HG03097 (cell line): Measurements from ENCODE around the gene AGO3.
A peak's percentile ranks its signal among the peaks of the same experiment; 100 is the strongest.
"Not testable (repeated sequence)": the region's sequence is repeated elsewhere in the genome, so short reads cannot be mapped to it uniquely, and the experiment has no call there.

Experiments
- ATAC-seq: cut with Tn5 transposase; IDR thresholded peaks from one replicate; pipeline ENCODE4 v1.9.1; 2021; ENCODE audit not compliant: unreplicated experiment, low FRiP score

AGO3 gene

GRCh38 chr1:35988237-35988636 is 57.3 kb downstream of the AGO3 start:
- ATAC-seq, result no peak

- ATAC-seq, result no peak
Measured at GRCh38 chr1:36006941-36007500, 76.1 kb downstream of the AGO3 start.

GRCh38 chr1:36007741-36008140 is 76.8 kb downstream of the AGO3 start:
- ATAC-seq, result no peak

- no peak for ATAC-seq
Measured at GRCh38 chr1:36008546-36009197, 77.8 kb downstream of the AGO3 start.

GRCh38 chr1:36014722-36015220 is 83.9 kb downstream of the AGO3 start:
- no peak for ATAC-seq

- no peak for ATAC-seq
Measured at GRCh38 chr1:36016686-36017085, 85.8 kb downstream of the AGO3 start.

- peak; percentile 75 for ATAC-seq
Measured at GRCh38 chr1:36023098-36023769, 92.3 kb downstream of the AGO3 start.

GRCh38 chr1:36024024-36024423 is 93.1 kb downstream of the AGO3 start:
- ATAC-seq, result not testable (repeated sequence)

GRCh38 chr1:36024847-36025246 is 93.9 kb downstream of the AGO3 start:
- no peak for ATAC-seq

- no peak for ATAC-seq
Measured at GRCh38 chr1:36027766-36028165, 96.9 kb downstream of the AGO3 start.

- no peak for ATAC-seq
Measured at GRCh38 chr1:36031441-36031840, 100.5 kb downstream of the AGO3 start.

- no peak for ATAC-seq
Measured at GRCh38 chr1:36034692-36035091, 103.8 kb downstream of the AGO3 start.

- ATAC-seq, result no peak
Measured at GRCh38 chr1:36035154-36035553, 104.2 kb downstream of the AGO3 start.

GRCh38 chr1:36040238-36040637 is 109.3 kb downstream of the AGO3 start:
- ATAC-seq, result no peak

GRCh38 chr1:36051821-36052220 is 120.9 kb downstream of the AGO3 start:
- no peak for ATAC-seq

GRCh38 chr1:36053978-36054377 is 123.1 kb downstream of the AGO3 start:
- no peak for ATAC-seq

- no peak for ATAC-seq
Measured at GRCh38 chr1:36055706-36056105, 124.8 kb downstream of the AGO3 start.

- no peak for ATAC-seq
Measured at GRCh38 chr1:36062315-36062714, 131.4 kb downstream of the AGO3 start.

GRCh38 chr1:36067871-36068270 is 137.0 kb downstream of the AGO3 start:
- no peak for ATAC-seq

- ATAC-seq, result no peak
Measured at GRCh38 chr1:36068866-36069265, 138.0 kb downstream of the AGO3 start.

GRCh38 chr1:36070349-36070748 is 139.4 kb downstream of the AGO3 start:
- no peak for ATAC-seq
